SK-N-SH (cell line): ENCODE results near the gene KCNT1. TPM values are rescaled to one million over a fixed set of nuclear protein-coding genes. Genes with fewer than 3 reads are reported as not detected.

Source experiments
- CTCF ChIA-PET: fragments of 300-600, 350-600 bp; formaldehyde crosslinking; extraction: SDS; loops from one replicate; lab custom pipeline; 2021; lab: Yijun Ruan, JAX
- POLR2A ChIA-PET: fragments of 350-600 bp; sonication (Branson Sonifier 250); formaldehyde crosslinking; extraction: SDS; loops from one replicate; lab custom pipeline; 2020; ENCODE audit warnings: antibody characterized with exemption, inconsistent platforms; lab: Yijun Ruan, JAX
- DNase-seq: peaks from one replicate; pipeline ENCODE4 v3.0.0; 2012
- H2AFZ ChIP-seq: fragments of 200-600 bp; sonication (generic); 2 replicates; pipeline ENCODE4 v1.8.1; 2016; ENCODE audit warnings: antibody characterized with exemption, mild to moderate bottlenecking, low read depth
- H3F3A ChIP-seq: fragments of 200-600 bp; sonication (generic); replicated peaks from 2 replicates; pipeline ENCODE3; 2016; ENCODE audit warnings: antibody characterized with exemption, mild to moderate bottlenecking; ENCODE audit not compliant: insufficient read depth
- H3K27ac ChIP-seq, 2 experiments: fragments of 200-500 bp in 1 of 2; fragments of 200-600 bp in 1 of 2; sonication (Bioruptor generic) in 1 of 2; sonication (generic), shearing (Covaris generic) in 1 of 2; 2 replicates each; pipeline versions ENCODE4 v1.5.1 to v1.6.1; 2014 to 2016; ENCODE audit warnings: low read depth in 2 of 2, inconsistent platforms in 1 of 2, low read length in 1 of 2, mild to moderate bottlenecking in 1 of 2, mixed read lengths in 1 of 2
- H3K27me3 ChIP-seq: fragments of 200-600 bp; sonication (generic), shearing (Covaris generic); 2 replicates; pipeline ENCODE4 v1.6.1; 2016; ENCODE audit warnings: mixed run types; ENCODE audit not compliant: insufficient read depth
- H3K36me3 ChIP-seq, 2 experiments: fragments of 200-500 bp in 1 of 2; fragments of 200-600 bp in 1 of 2; sonication (Bioruptor generic) in 1 of 2; sonication (generic) in 1 of 2; replicated peaks in 1 of 2; 2 replicates each; pipeline versions ENCODE3 to v1.5.1; 2014 to 2016; ENCODE audit warnings: low read length in 1 of 2, mild to moderate bottlenecking in 1 of 2; ENCODE audit not compliant: insufficient read depth in 2 of 2, control insufficient read depth in 1 of 2
- H3K4me1 ChIP-seq, 2 experiments: fragments of 200-500 bp in 1 of 2; fragments of 200-600 bp in 1 of 2; sonication (Bioruptor generic) in 1 of 2; sonication (generic), shearing (Covaris generic) in 1 of 2; 2 replicates each; pipeline versions ENCODE4 v1.5.1 to v1.6.1; 2014 to 2016; ENCODE audit warnings: low read depth in 1 of 2, low read length in 1 of 2, mixed run types in 1 of 2; ENCODE audit not compliant: insufficient read depth in 2 of 2, control insufficient read depth in 1 of 2
- H3K4me2 ChIP-seq: fragments of 200-600 bp; sonication (generic), shearing (Covaris generic); 2 replicates; pipeline ENCODE4 v1.6.1; 2017; ENCODE audit warnings: mixed run types
- H3K4me3 ChIP-seq, 2 experiments: fragments of 200-500 bp in 1 of 2; fragments of 200-600 bp in 1 of 2; sonication (Bioruptor generic) in 1 of 2; sonication (generic), shearing (Covaris generic) in 1 of 2; 2 replicates each; pipeline versions ENCODE4 v1.5.1 to v1.8.1; 2014 to 2016; ENCODE audit warnings: low read depth in 2 of 2, inconsistent platforms in 1 of 2, low read length in 1 of 2, mild to moderate bottlenecking in 1 of 2, mixed read lengths in 1 of 2, moderate library complexity in 1 of 2
- H3K79me2 ChIP-seq: fragments of 200-600 bp; sonication (generic); 2 replicates; pipeline ENCODE4 v1.8.1; 2017; ENCODE audit warnings: mild to moderate bottlenecking; ENCODE audit not compliant: insufficient read depth
- H3K9ac ChIP-seq: fragments of 200-600 bp; sonication (generic); 2 replicates; pipeline ENCODE4 v1.6.1; 2017; ENCODE audit warnings: mixed run types
- H3K9me2 ChIP-seq: fragments of 200-600 bp; sonication (generic); 2 replicates; pipeline ENCODE4 v1.6.1; 2017; ENCODE audit warnings: mixed run types
- H3K9me3 ChIP-seq: fragments of 200-600 bp; sonication (generic); 2 replicates; pipeline ENCODE4 v1.6.1; 2017; ENCODE audit warnings: mixed run types, mild to moderate bottlenecking, moderate library complexity
- H4K20me1 ChIP-seq: fragments of 200-600 bp; sonication (generic); 2 replicates; pipeline ENCODE4 v1.6.1; 2017; ENCODE audit warnings: mild to moderate bottlenecking, mixed run types; ENCODE audit not compliant: insufficient read depth
- CHD2 ChIP-seq: fragments of 150-350 bp; IDR thresholded peaks from 2 replicates; pipeline ENCODE4 v1.6.1; 2018; ENCODE audit warnings: low read length; ENCODE audit not compliant: partially characterized antibody
- ELF1 ChIP-seq: IDR thresholded peaks from 2 replicates; pipeline ENCODE4 v1.4.0; 2012
- EZH2phosphoT487 ChIP-seq: fragments of 200-600 bp; sonication (generic); IDR thresholded peaks from 2 replicates; pipeline ENCODE4 v1.6.1; 2017; ENCODE audit warnings: low read depth, mixed run types, mild to moderate bottlenecking, antibody characterized with exemption, moderate library complexity, borderline replicate concordance
- FOSL2 ChIP-seq: IDR thresholded peaks from 2 replicates; pipeline ENCODE4 v1.4.0; 2012; ENCODE audit warnings: low read depth, mild to moderate bottlenecking, moderate library complexity, borderline replicate concordance
- MAX ChIP-seq: IDR thresholded peaks from 2 replicates; pipeline ENCODE4 v1.4.0; 2012; ENCODE audit warnings: low read depth
- NFIC ChIP-seq: IDR thresholded peaks from 2 replicates; pipeline ENCODE4 v1.4.0; 2012; ENCODE audit warnings: borderline replicate concordance
- RCOR1 ChIP-seq: fragments of 150-350 bp; IDR thresholded peaks from 2 replicates; pipeline ENCODE4 v1.6.1; 2017; ENCODE audit warnings: antibody characterized with exemption, low read length
- RFX5 ChIP-seq: IDR thresholded peaks from 2 replicates; pipeline ENCODE4 v1.6.1; 2012; ENCODE audit warnings: mild to moderate bottlenecking, improper control_type of control experiment, low read length
- SIN3A ChIP-seq: IDR thresholded peaks from 2 replicates; pipeline ENCODE4 v1.6.1; 2012; ENCODE audit warnings: low read depth, mild to moderate bottlenecking, low read length, moderate library complexity, borderline replicate concordance
- TEAD4 ChIP-seq: IDR thresholded peaks from 2 replicates; pipeline ENCODE4 v1.4.0; 2012; ENCODE audit warnings: mild to moderate bottlenecking, borderline replicate concordance; ENCODE audit not compliant: insufficient read depth
- YY1 ChIP-seq: IDR thresholded peaks from 2 replicates; pipeline ENCODE4 v1.4.0; 2012; ENCODE audit warnings: low read depth, mild to moderate bottlenecking
- WGBS: methylation state at CpG from one replicate; pipeline ENCODE4 v1.1.6; 2017; ENCODE audit warnings: low lambda C conversion rate; 5-methylcytosine and 5-hydroxymethylcytosine counted together
- polyA plus RNA-seq, 3 experiments: library from polyadenylated mRNA; depleted of rRNA; stranded (reverse); fragments of >200 nt; gene quantifications; 2 replicates each; pipeline ENCODE4 v1.2.3, GENCODE V29; 2012
- TF ChIP-seq, protein P1 (sequence below): IDR thresholded peaks from 2 replicates; pipeline ENCODE4 v1.4.0; 2012; ENCODE audit warnings: low read depth, borderline replicate concordance
- TF ChIP-seq, protein P2 (sequence below): fragments of 150-350 bp; IDR thresholded peaks from 2 replicates; pipeline ENCODE4 v1.6.1; 2016; ENCODE audit warnings: mild to moderate bottlenecking, low read depth, low read length
- TF ChIP-seq, protein P3 (sequence below): IDR thresholded peaks from 2 replicates; pipeline ENCODE4; 2012

KCNT1 gene
- polyA plus RNA-seq, 1 of the 3 experiments (the other 2 are of a cell fraction) = 0.08 TPM

DNA sequence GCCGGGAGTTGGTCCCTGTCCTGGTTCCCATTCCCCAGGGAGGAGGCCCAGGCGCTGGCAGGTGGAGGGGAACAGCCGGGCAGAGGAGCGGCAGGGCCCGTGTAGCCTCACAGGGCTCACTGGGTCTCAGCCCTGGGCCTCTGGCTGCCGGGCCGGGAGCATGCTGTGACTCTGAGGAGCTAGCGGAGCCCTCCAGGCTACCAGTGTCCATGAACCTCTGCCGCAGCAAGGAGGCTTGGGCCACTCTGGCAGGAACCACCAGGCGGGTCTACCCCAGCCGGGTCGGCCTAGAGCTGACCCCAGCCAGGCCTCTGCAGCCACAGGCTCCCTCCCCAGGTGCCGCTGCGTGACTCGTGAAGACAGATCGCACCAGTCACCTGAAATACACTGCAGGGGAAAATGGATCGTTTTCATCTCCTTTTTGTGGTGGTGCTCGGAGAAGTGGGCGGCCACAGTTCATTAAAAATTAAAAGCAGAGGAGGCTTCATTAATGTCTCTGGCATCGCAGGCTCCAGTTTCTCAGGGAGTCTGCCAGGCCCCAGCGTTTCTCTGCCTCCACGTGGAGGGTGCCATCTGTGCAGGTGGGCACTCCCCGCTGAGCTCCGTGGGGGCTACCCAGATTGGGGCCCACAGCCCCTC, 43.8 kb downstream of the KCNT1 start (continued):
- no peak for TF ChIP-seq YY1

DNA sequence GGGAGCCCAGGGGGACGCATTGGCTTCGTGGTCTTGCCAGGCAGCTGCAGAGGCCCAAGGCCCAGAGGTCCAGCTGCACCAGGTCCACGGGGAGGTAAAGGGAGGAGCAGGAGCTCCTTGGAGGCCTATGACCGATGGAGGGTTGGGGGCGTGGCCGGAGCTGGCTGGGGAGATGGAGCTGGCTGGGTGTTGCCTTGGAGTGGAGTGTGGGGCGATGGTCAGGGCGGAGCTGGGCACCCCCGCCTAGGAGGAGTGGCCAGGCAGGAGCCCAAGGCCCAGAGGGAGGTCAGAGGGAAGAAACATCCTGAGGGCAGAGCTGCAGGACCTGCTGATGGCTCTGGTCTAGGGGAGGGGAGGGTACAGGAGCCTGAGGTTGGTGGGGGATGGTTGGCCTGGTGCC, 44.6 kb downstream of the KCNT1 start:
- Histone ChIP-seq H3K4me2 (no peak overlapping the region), H3K4me1 (no peaks in the 10 kb centered on the region), H2AFZ (no peak overlapping the region), H3K27me3 (no peaks in the 10 kb centered on the region), H3F3A (no peaks in the 10 kb centered on the region), H3K27ac (no peak overlapping the region), H3K36me3 (no peaks in the 10 kb centered on the region), H3K79me2 (no peaks in the 10 kb centered on the region), H3K9me3 (no peaks in the 10 kb centered on the region), H3K9ac (no peak overlapping the region), H3K4me3 (no peak overlapping the region), H4K20me1 (no peaks in the 10 kb centered on the region), H3K9me2 (no peaks in the 10 kb centered on the region)
- TF ChIP-seq NFIC = no peak
- no peak for TF ChIP-seq YY1
- TF ChIP-seq FOSL2 = no peak
- no peak for TF ChIP-seq SIN3A
- TF ChIP-seq, protein P1, sequence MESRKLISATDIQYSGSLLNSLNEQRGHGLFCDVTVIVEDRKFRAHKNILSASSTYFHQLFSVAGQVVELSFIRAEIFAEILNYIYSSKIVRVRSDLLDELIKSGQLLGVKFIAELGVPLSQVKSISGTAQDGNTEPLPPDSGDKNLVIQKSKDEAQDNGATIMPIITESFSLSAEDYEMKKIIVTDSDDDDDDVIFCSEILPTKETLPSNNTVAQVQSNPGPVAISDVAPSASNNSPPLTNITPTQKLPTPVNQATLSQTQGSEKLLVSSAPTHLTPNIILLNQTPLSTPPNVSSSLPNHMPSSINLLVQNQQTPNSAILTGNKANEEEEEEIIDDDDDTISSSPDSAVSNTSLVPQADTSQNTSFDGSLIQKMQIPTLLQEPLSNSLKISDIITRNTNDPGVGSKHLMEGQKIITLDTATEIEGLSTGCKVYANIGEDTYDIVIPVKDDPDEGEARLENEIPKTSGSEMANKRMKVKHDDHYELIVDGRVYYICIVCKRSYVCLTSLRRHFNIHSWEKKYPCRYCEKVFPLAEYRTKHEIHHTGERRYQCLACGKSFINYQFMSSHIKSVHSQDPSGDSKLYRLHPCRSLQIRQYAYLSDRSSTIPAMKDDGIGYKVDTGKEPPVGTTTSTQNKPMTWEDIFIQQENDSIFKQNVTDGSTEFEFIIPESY = no peak
- no peak for TF ChIP-seq RFX5
- no peak for TF ChIP-seq EZH2phosphoT487
- TF ChIP-seq, protein P2, sequence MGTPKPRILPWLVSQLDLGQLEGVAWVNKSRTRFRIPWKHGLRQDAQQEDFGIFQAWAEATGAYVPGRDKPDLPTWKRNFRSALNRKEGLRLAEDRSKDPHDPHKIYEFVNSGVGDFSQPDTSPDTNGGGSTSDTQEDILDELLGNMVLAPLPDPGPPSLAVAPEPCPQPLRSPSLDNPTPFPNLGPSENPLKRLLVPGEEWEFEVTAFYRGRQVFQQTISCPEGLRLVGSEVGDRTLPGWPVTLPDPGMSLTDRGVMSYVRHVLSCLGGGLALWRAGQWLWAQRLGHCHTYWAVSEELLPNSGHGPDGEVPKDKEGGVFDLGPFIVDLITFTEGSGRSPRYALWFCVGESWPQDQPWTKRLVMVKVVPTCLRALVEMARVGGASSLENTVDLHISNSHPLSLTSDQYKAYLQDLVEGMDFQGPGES = no peak
- no peak for TF ChIP-seq TEAD4
- no peak for TF ChIP-seq RCOR1
- TF ChIP-seq MAX = no peak
- no peak for TF ChIP-seq ELF1
- TF ChIP-seq CHD2 = no peak
- TF ChIP-seq, protein P3, sequence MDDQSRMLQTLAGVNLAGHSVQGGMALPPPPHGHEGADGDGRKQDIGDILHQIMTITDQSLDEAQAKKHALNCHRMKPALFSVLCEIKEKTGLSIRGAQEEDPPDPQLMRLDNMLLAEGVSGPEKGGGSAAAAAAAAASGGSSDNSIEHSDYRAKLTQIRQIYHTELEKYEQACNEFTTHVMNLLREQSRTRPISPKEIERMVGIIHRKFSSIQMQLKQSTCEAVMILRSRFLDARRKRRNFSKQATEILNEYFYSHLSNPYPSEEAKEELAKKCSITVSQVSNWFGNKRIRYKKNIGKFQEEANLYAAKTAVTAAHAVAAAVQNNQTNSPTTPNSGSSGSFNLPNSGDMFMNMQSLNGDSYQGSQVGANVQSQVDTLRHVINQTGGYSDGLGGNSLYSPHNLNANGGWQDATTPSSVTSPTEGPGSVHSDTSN = no peak
- ChIA-PET POLR2A (interaction anchor here (0.5 kb wide), 1 partner anchor 33 kb away, joined by 3 read pairs; no protein-coding TSS in a partner anchor), CTCF (no interaction called here)
- WGBS = 77% methylated on average over 6 of the region's 9 CpGs
- no peak for DNase-seq
